GM23338 (cell line): ENCODE data around the gene NMD3. TPM values are rescaled to one million over a fixed set of nuclear protein-coding genes. Genes with fewer than 3 reads are reported as not detected.
A peak's percentile ranks its signal among the peaks of the same experiment; 100 is the strongest.

ENCODE experiments used
- ATAC-seq: fragments of 200-7000 bp; cut with Tn5 transposase; 3 replicates; pipeline ENCODE4 v1.9.1; 2020
- DNase-seq: peaks from one replicate; pipeline ENCODE4 v3.0.0-alpha.2; 2015; ENCODE audit warnings: low spot score
- H2AFZ ChIP-seq: fragments of 200-600 bp; sonication (generic); 2 replicates; pipeline ENCODE4 v1.8.0; 2016; ENCODE audit warnings: antibody characterized with exemption, mild to moderate bottlenecking, moderate library complexity
- H3F3A ChIP-seq: fragments of 200-600 bp; sonication (generic); replicated peaks from 2 replicates; pipeline ENCODE4 v1.8.0; 2017; ENCODE audit warnings: antibody characterized with exemption, mixed run types, low read depth
- H3K27ac ChIP-seq: fragments of 200-600 bp; sonication (generic); 2 replicates; pipeline ENCODE4 v1.6.1; 2016; ENCODE audit warnings: low read depth
- H3K27me3 ChIP-seq: fragments of 200-600 bp; sonication (generic); 2 replicates; pipeline ENCODE4 v1.8.0; 2016; ENCODE audit warnings: mild to moderate bottlenecking, mixed run types, moderate library complexity; ENCODE audit not compliant: insufficient read depth
- H3K36me3 ChIP-seq: fragments of 200-600 bp; sonication (generic); 2 replicates; pipeline ENCODE4 v1.8.0; 2016; ENCODE audit warnings: mild to moderate bottlenecking; ENCODE audit not compliant: insufficient read depth
- H3K4me1 ChIP-seq: fragments of 200-600 bp; sonication (generic); 2 replicates; pipeline ENCODE4 v1.8.0; 2016; ENCODE audit warnings: mild to moderate bottlenecking, moderate library complexity; ENCODE audit not compliant: insufficient read depth
- H3K4me2 ChIP-seq: fragments of 200-600 bp; sonication (generic); 2 replicates; pipeline ENCODE4 v1.7.1; 2017; ENCODE audit warnings: mixed run types
- H3K4me3 ChIP-seq: fragments of 200-600 bp; sonication (generic); 2 replicates; pipeline ENCODE4 v1.6.1; 2016; ENCODE audit warnings: mixed run types
- H3K79me2 ChIP-seq: fragments of 200-600 bp; sonication (generic); replicated peaks from 2 replicates; pipeline ENCODE4 v1.8.0; 2017; ENCODE audit warnings: mild to moderate bottlenecking; ENCODE audit not compliant: insufficient read depth
- H3K9me2 ChIP-seq: fragments of 200-600 bp; sonication (generic); 2 replicates; pipeline ENCODE4 v1.8.0; 2017; ENCODE audit not compliant: insufficient read depth
- H4K20me1 ChIP-seq: fragments of 200-600 bp; sonication (generic); replicated peaks from 2 replicates; pipeline ENCODE4 v1.8.0; 2017; ENCODE audit warnings: mild to moderate bottlenecking; ENCODE audit not compliant: insufficient read depth
- H3K27ac Mint-ChIP-seq: 2 replicates; pipeline ENCODE4 v1.8.0; 2020; ENCODE audit warnings: inconsistent platforms, mild to moderate bottlenecking, moderate library complexity, mixed read lengths
- H3K27me3 Mint-ChIP-seq: 3 replicates; pipeline ENCODE4 v1.8.0; 2022; ENCODE audit warnings: low read depth, mild to moderate bottlenecking, moderate library complexity, mixed read lengths, inconsistent platforms; ENCODE audit not compliant: insufficient read depth, poor library complexity
- H3K36me3 Mint-ChIP-seq: 3 replicates; pipeline ENCODE4 v1.8.0; 2021; ENCODE audit warnings: low read depth, mild to moderate bottlenecking, inconsistent platforms, moderate library complexity, mixed read lengths
- H3K4me1 Mint-ChIP-seq: 3 replicates; pipeline ENCODE4 v1.8.0; 2020; ENCODE audit warnings: mild to moderate bottlenecking, inconsistent platforms, mixed read lengths
- H3K4me3 Mint-ChIP-seq: 3 replicates; pipeline ENCODE4 v1.8.0; 2021; ENCODE audit warnings: moderate library complexity, mild to moderate bottlenecking, inconsistent platforms, mixed read lengths
- H3K9me3 Mint-ChIP-seq: 3 replicates; pipeline ENCODE4 v1.8.0; 2020; ENCODE audit warnings: moderate library complexity, mild to moderate bottlenecking, inconsistent platforms, mixed read lengths
- NANOG ChIP-seq: IDR thresholded peaks from 2 replicates; pipeline ENCODE4 v1.6.1; 2016; ENCODE audit warnings: antibody characterized with exemption, borderline replicate concordance
- STAT1 ChIP-seq: IDR thresholded peaks from one replicate; pipeline ENCODE4 v1.6.1; 2016; ENCODE audit warnings: antibody characterized with exemption; ENCODE audit not compliant: unreplicated experiment
- polyA plus RNA-seq: library from polyadenylated mRNA; unstranded; fragments of >200 nt; fragmentation: Nextera tagmentation; extraction: Ambion mirVana; gene quantifications from 2 replicates; pipeline ENCODE4 v1.2.1, GENCODE V29; 2016
- total RNA-seq: library from RNA; depleted of rRNA; stranded (reverse); fragments of >200 nt; shearing (Covaris generic); gene quantifications from 2 replicates; pipeline ENCODE4 v1.2.3, GENCODE V29; 2014
- TF ChIP-seq, protein P1 (sequence below), 2 experiments: fragments of 200-600 bp in 1 of 2; sonication (generic) in 1 of 2; conservative IDR thresholded peaks; 2 replicates each; pipeline versions ENCODE4 v1.5.1 to v1.6.1; 2016 to 2017; ENCODE audit warnings: antibody characterized with exemption in 2 of 2, low read depth in 2 of 2, mild to moderate bottlenecking in 2 of 2, moderate library complexity in 1 of 2
- TF ChIP-seq, protein P2 (sequence below): IDR thresholded peaks from one replicate; pipeline ENCODE4 v1.6.1; 2018; ENCODE audit warnings: antibody characterized with exemption; ENCODE audit not compliant: unreplicated experiment

Gene NMD3
- total and polyA plus RNA-seq, 2 experiments from 2014 or later = 27.3 to 67.4 TPM

DNA sequence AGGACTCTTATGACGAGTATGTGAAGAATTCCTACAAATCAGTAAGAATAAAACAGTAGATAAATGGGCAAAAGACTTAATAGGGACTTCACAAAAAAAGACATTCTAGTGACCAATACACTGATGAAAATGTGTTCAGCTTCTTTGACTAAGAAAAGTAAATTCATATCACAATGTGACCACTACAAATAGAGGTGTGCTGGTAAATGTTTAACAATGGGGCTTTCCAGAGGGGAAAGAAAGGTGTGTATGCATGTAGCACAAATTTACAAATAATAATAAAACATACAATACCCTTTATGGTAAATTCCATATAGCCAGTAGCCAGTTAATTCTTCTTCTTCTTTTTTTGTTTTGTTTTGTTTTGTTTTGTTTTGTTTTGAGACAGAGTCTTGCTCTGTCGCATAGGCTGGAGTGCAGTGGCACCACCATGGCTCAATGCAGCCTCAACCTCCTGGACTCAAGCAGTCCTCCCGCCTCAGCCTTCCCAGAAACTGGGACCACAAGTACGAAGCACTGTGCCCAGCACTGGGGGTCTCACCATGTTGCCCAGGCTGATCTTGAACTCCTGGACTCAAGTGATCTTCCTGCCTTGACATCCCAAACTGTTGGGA is 17.5 kb upstream of the NMD3 start (continued):
- TF ChIP-seq, protein P1, sequence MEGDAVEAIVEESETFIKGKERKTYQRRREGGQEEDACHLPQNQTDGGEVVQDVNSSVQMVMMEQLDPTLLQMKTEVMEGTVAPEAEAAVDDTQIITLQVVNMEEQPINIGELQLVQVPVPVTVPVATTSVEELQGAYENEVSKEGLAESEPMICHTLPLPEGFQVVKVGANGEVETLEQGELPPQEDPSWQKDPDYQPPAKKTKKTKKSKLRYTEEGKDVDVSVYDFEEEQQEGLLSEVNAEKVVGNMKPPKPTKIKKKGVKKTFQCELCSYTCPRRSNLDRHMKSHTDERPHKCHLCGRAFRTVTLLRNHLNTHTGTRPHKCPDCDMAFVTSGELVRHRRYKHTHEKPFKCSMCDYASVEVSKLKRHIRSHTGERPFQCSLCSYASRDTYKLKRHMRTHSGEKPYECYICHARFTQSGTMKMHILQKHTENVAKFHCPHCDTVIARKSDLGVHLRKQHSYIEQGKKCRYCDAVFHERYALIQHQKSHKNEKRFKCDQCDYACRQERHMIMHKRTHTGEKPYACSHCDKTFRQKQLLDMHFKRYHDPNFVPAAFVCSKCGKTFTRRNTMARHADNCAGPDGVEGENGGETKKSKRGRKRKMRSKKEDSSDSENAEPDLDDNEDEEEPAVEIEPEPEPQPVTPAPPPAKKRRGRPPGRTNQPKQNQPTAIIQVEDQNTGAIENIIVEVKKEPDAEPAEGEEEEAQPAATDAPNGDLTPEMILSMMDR (conservative IDR thresholded peaks at IDR 0.05; ENCODE audit: low read depth in 2 of 2) = no peak
- no peak for TF ChIP-seq STAT1

DNA sequence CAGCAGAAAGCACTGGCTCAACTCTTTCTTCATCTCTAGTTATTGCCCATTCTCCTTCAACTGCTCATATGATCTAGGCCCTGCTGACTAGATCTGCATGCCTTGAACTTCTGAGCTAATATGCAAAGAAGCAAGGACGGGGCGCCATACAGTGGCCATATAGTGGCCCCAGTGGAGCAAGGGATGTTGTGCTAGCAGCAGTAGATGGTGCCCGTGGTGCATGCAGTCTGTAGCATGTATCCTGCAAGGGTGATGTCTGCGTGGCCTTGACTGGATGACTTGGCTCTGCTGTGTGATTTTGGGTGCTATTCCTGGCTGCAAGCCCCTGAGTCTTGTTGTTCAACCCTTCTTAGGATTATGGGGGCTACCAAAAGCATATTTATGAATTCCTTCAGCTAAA is 12.2 kb upstream of the NMD3 start:
- Histone ChIP-seq H3K4me3 (no peak overlapping the region), H3K27me3 (no peaks in the 10 kb centered on the region), H3K27ac (no peak overlapping the region), H3F3A (no peaks in the 10 kb centered on the region), H2AFZ (peak overlapping the region; percentile 29; the same call in 1 of the 2 replicates), H4K20me1 (no peaks in the 10 kb centered on the region), H3K9me2 (no peaks in the 10 kb centered on the region), H3K36me3 (no peaks in the 10 kb centered on the region), H3K4me2 (no peak overlapping the region), H3K4me1 (no peaks in the 10 kb centered on the region), H3K79me2 (no peaks in the 10 kb centered on the region)
- H3K27ac Mint-ChIP-seq = no peak overlapping the region; the same call in 1 of the 2 replicates
- H3K4me3 Mint-ChIP-seq = no peak overlapping the region
- no peaks in the 10 kb centered on the region for H3K9me3 Mint-ChIP-seq
- DNase-seq (peak; percentile 18), ATAC-seq (peak; percentile 68)
- no peaks in the 10 kb centered on the region for H3K36me3 Mint-ChIP-seq
- H3K27me3 Mint-ChIP-seq = no peaks in the 10 kb centered on the region
- TF ChIP-seq, protein P1 (conservative IDR thresholded peaks at IDR 0.05; ENCODE audit: low read depth in 2 of 2) = peak; percentile 8 to 57; a peak in 2 of 4 replicates
- TF ChIP-seq, protein P2, sequence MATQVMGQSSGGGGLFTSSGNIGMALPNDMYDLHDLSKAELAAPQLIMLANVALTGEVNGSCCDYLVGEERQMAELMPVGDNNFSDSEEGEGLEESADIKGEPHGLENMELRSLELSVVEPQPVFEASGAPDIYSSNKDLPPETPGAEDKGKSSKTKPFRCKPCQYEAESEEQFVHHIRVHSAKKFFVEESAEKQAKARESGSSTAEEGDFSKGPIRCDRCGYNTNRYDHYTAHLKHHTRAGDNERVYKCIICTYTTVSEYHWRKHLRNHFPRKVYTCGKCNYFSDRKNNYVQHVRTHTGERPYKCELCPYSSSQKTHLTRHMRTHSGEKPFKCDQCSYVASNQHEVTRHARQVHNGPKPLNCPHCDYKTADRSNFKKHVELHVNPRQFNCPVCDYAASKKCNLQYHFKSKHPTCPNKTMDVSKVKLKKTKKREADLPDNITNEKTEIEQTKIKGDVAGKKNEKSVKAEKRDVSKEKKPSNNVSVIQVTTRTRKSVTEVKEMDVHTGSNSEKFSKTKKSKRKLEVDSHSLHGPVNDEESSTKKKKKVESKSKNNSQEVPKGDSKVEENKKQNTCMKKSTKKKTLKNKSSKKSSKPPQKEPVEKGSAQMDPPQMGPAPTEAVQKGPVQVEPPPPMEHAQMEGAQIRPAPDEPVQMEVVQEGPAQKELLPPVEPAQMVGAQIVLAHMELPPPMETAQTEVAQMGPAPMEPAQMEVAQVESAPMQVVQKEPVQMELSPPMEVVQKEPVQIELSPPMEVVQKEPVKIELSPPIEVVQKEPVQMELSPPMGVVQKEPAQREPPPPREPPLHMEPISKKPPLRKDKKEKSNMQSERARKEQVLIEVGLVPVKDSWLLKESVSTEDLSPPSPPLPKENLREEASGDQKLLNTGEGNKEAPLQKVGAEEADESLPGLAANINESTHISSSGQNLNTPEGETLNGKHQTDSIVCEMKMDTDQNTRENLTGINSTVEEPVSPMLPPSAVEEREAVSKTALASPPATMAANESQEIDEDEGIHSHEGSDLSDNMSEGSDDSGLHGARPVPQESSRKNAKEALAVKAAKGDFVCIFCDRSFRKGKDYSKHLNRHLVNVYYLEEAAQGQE = no peak
- TF ChIP-seq NANOG = no peak
- H3K4me1 Mint-ChIP-seq = peaks cover 12% of the 10 kb centered on the region
